A204.1 (cell line): ENCODE data around the gene NMNAT2.
"Not testable (repeated sequence)": the region's sequence is repeated elsewhere in the genome, so short reads cannot be mapped to it uniquely, and the experiment has no call there.

Experiments used
- FAIRE-seq: peaks from 2 replicates; lab custom pipeline; 2012; peaks lifted over from hg19 to GRCh38; lab: Jason Lieb, UNC

Gene NMNAT2

GRCh38 chr1:183416850-183417771, 1.1 kb downstream of the NMNAT2 start:
- no peak for FAIRE-seq

DNA sequence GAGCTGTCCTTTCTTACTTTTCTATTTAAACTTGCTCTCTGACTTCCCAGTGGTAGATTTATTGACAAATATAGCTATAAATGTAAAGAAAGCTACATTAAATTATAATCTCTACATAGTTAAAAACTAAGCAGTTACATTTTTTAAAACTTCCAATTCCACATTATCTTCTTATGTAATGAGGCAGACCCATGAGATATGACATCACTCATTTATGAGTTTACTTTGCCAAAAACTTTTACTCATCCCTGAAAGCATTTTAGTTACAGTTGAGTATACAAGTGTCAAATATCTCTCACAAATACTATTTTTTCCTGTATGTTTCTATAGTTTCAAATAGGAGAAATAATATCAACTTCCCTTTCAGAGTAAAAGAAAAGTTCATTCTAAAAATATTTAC, 3.8 kb downstream of the NMNAT2 start:
- FAIRE-seq = no peak

DNA sequence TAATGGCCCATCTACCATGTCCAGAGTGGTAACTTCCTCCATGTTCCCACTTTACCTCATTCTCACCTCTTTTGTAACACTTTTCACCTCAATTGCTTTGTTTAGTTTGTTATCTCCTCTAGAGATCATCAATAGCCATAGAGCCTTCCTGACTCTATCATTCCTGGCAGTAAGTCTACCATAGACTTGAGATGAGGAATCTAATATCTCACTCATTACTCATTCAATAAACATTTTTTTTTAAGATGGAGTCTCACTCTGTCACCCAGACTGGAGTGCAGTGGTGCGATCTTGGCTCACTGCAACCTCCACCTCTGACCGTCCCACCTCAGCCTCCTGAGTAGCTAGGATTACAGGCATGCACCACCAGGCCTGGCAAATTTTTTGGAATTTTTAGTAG, 7.1 kb downstream of the NMNAT2 start:
- no peak for FAIRE-seq

DNA sequence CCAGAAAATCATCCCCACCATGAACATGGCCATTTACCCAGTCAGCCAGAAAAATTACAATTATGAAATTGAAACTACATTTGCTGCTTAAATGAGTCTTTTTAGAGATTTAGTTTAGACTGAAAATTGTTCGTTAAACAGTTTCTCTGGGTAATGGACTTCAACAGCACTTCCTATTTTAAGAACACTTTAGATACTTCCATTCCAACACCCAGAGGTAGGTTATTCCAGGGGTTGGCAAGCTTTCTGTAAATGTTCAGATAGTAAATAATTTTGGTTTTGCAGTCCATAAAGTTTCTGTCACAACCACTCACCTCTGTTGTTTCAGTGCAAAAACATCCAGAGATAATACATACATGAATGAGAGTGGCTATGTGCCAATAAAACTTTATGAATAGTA, 10.2 kb downstream of the NMNAT2 start:
- FAIRE-seq = no peak

GRCh38 chr1:183407474-183407873, 10.7 kb downstream of the NMNAT2 start:
- no peak for FAIRE-seq

DNA sequence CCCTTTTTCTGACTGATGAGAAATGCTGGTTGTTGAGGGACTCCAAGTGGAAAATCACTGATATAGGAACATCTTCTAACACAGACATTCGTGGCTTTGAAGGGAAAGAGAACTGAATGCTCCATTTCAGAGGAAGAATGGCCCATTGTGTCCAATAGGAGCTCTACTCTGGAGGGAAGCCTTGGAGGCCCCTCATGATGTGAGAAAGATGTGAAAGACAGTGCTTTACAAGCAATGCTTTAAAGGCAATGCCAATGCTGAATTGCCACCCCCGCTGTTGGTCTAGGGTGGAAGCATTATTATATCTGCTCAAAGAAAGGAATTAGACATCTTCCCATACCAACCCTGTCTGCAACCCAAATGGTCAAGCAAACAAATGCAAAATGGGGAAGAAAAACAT, 13.7 kb downstream of the NMNAT2 start:
- no peak for FAIRE-seq

- FAIRE-seq = no peak
Observed at GRCh38 chr1:183403498-183403897, 14.7 kb downstream of the NMNAT2 start.

- not testable (repeated sequence) for FAIRE-seq
Observed at GRCh38 chr1:183401565-183401964, 16.6 kb downstream of the NMNAT2 start.

DNA sequence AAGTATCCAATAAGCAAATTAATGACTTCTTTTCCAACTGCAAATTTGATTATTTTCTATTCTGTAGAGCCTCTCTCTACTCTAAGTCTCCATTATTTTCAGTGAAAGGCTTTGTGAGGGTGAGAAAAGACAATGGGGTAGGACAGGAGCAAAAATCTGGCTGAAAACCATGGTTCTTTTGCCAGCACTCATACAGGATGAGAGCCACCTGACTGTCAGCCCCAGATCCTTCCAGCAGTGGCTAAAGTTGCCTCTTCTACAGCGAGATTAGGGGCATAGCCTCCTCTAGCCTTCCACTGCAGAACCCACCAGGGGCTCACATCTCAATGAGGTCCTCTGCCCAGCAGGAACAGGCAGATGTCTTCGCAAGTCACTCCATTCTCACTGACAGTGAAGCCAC, 23.7 kb downstream of the NMNAT2 start:
- FAIRE-seq = no peak

GRCh38 chr1:183391863-183392262, 26.3 kb downstream of the NMNAT2 start:
- FAIRE-seq = no peak

DNA sequence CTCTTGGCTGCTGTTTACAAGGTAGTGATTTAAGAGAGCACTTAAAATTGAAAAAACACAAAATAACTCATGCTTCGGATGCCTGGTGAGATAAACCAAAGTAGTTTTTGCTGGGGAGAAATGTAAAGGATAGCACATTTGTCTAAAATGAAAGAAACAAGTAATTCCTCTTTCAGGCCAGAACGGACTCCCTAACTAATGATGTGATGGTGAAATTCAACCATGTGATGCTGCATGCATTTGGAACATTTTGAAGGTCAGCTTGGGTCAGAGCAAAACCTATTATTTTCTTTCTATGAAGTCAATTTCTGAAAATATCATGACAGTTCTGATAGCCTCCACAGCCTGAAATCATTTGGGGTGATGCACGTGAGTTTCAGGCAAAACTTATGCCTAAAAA, 27.6 kb downstream of the NMNAT2 start:
- no peak for FAIRE-seq

GRCh38 chr1:183388735-183389134, 29.4 kb downstream of the NMNAT2 start:
- no peak for FAIRE-seq

GRCh38 chr1:183385340-183386144, 32.6 kb downstream of the NMNAT2 start:
- FAIRE-seq = no peak

DNA sequence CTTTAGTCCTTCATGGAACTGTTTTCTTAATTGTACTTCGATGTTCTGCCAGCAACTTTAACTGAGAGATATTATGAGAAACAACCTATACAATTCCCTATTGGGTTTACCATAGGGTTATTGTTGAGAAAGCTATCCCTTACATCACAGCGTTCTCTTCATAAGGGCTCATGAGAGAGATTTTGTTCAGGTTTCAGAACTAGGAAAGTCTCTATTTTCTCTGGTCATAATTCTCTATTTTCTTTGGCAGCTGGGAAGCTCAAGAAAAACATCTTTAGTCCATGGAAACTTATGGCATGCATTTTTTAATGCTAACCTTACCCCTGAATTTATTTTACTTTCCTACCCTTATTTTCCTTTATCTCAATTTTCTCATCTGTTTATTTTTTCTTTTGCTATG, 38.2 kb downstream of the NMNAT2 start:
- FAIRE-seq = no peak

DNA sequence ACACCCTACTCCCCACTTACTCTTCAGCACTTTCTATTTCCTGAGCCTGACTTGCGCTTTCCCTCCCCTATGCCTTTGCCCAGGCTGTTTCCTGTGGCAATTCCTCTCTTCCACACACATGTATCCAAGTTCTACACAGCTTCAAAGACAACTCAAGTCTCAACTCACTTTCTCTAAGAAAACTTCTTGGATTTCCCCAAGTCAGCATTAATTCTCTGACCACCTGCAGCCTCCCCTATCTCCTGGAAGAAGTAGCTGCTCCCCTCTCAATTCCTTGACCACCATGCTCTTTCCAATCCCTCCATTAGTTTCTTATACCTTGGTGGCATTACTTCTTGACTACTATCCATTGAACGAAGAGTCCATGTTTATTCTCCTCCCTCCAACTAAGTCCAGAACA, 42.8 kb downstream of the NMNAT2 start:
- FAIRE-seq = no peak

GRCh38 chr1:183374825-183375224, 43.4 kb downstream of the NMNAT2 start:
- FAIRE-seq = no peak

DNA sequence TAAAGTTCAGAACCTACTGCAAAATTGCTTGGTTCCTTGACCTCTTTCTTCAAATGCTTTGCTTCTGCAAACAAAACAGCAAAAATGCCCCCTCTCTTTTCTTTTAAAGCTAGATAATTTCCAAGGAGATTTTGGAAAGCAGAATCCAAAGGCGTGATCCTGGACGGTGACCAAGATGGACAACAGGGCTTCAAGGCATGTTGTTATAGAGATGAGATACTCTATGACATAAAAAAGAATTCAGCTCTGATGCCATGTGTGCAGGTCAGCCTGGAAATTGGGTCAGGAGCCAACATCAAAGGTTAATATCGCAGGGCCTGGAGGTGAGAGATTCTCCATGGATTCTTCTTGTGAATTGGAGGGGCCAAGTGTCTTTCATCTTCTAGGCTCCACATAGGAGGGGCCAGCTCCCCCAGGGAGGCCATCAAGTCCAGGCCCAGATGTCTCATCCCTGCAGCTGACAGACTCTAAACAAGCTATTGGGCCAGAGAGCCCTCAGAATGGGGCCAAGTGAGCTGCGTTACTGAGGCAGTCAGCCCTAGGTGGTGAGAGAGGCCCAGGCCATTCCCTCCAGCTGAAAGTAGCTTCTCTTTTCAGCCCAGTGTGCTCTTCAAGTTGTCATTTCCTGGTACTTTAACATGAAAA, 45.5 kb downstream of the NMNAT2 start:
- no peak for FAIRE-seq

DNA sequence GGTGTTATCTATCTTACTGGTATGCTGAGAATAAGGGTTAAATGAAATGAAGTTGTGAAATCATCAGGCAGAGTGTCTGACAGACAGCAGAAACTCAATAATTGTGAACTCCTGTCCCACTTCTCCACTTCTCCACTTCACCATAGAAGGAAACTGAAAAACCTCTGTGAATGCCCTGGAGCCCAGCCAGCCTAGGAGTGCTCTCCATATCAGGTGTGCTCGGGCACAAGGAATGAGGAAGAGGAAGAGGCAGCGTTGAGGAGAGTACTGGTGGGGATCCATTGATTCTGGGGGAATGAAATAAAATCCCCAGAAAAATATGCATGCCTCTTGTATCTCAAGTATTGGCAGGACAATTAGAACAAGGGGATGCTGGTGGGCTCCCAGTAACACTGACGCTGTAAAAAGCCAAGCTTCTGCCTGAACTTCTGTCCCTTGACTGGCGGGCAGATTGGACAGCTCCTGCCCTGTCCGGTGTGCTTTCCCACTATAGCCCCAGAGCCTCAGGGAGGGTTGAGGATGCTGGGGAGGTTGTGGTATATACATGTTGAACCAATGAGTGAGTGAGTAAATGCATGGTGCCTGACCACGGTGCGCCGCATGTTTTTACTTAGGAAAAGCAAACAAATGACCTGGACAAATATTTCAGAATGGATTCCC, 47.7 kb downstream of the NMNAT2 start:
- no peak for FAIRE-seq

DNA sequence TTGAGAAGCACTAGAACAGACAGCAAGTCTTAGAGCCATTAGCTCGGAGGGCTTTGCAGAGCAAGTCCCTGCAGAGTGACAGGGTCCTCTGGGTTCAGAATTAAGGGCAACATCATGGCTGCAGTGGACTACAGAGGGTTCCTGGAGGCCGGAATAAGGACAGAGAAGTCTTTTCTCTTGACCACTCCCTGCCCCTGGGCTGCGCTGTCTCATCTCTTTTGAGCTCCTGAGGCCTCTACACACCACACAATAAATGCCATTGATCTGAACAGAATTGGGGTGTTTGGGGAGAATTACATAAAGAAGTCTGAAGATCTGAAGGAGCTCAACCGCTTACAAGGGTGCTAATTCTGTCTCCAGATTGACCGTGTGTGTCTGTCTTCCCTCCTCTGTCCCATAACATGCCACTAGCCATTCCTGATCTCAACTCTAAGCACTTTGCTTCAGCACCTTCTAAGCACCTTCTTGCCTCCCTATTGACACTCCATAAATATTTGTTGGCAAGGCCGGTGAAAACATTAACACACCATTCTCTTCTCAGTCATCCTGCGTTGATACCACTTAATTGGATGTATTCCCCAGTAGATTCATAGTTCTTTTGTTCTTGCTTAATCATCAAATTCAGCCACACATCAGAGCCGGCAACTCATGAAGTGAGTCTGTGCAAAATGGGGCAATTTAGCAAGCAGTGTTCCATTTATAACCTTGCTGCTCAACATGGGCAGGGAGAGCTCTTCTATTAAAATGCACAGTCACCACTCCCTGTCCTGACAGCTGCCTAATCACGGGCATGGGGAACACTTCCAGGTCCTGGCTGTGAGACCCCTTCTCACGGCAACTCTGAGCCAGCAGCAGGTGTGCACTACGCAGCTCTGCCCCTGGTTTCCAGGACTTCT, 49.7 kb downstream of the NMNAT2 start:
- FAIRE-seq = no peak

DNA sequence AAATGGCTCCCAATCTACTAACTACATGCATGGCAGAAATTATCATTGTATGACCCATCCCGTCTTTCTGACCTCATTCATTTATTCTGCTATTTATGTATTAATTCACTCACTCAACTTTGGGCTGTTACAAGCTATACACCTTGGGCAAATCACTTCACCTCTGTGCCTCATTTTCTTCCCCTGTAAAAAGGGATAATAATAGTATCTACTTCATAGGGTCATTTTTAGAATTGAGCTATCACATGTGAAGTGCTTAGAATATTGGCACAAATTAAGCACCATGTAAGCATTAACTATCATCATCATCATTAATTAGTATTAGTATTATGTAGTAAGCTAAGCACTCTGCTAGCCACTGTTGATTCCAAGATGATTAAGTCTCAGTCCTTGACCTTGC, 52.1 kb downstream of the NMNAT2 start:
- FAIRE-seq = no peak

DNA sequence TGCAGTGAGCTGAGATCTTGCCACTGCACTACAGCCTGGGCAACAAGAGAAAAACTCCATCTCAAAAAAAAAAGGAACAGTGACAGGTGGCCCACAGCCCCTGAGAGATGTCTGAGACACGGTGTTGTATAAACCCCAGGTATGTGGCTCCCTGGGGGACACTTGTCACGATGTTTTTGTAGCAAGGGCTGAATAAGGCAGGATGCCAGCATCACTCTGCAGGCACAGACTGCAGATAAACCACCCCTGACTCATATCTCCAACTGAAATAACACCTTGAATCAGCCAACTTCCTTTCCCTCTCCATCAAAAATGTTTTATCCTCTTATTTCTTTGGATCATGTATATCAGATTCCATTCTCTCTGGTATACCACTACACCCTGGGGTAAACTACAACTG, 52.5 kb downstream of the NMNAT2 start:
- FAIRE-seq = no peak
